Activated T-helper 9 cell treated with anti-CD3 and anti-CD28 coated beads, Interleukin-2, amount 50 U/mL, for 16 hours (primary cell): ENCODE measurements around the gene CAMK1.
A peak's percentile ranks its signal among the peaks of the same experiment; 100 is the strongest.
"Not testable (repeated sequence)": the region's sequence is repeated elsewhere in the genome, so short reads cannot be mapped to it uniquely, and the experiment has no call there.

Source experiments
- DNase-seq: peaks from one replicate; pipeline ENCODE4 v3.0.0-alpha.2; 2020; ENCODE audit warnings: low read depth

CAMK1 gene

DNA sequence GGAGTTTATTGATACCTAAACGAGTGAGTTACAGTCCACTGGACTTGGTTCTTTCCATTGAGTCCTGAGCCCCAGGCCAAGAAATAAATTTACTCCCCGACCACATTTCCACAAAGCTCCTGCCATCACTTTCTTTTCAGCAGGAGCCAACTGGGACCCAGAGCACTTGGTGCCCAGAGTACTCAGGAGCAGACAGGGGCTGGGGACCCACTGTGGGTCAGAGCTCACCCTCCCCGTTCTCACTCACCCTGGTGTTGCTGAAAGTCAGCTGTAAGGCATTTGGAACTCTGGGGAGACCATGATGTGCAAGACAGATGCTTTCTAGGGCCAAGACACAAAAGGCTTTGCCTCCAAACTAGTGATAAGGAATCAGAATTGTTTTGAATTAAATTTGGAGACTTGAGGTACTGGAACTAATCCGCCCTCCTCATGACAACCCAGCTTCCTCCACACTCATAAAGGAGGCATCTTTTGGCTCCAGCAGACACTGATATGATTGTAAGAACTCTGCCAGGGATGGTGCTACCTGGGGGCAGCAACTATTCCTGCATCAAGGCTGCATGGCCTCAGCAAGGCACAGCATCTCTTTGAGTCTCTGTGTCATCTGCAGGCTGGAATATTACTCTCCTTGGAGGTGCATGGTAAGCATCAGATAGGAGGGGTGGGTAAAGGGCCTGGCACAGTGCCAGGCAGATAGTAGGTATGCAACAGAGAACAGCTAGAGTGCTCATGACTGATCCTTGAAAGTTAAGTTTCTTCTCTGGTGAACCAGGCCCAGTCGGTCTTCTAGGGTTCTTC, 7.3 kb upstream of the CAMK1 start:
- no peak for DNase-seq

DNA sequence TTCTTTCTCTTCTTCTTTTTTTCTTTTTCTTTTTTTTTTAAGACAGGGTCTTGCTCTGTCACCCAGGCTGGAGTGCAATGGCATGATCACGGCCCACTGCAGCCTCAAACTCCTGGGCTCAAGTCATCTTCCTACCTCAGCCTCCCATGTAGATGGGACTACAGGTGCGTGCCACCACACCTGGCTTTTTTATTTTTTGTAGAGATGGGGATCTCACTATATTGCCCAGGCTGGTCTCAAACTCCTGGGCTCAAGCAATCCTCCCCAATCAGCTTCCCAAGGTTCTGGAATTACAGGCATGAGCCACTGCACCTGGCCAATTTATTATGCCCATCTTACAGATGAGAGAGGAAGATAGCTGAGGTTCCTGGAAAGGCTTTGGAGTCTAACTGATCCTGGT, 1.3 kb upstream of the CAMK1 start:
- not testable (repeated sequence) for DNase-seq

DNA sequence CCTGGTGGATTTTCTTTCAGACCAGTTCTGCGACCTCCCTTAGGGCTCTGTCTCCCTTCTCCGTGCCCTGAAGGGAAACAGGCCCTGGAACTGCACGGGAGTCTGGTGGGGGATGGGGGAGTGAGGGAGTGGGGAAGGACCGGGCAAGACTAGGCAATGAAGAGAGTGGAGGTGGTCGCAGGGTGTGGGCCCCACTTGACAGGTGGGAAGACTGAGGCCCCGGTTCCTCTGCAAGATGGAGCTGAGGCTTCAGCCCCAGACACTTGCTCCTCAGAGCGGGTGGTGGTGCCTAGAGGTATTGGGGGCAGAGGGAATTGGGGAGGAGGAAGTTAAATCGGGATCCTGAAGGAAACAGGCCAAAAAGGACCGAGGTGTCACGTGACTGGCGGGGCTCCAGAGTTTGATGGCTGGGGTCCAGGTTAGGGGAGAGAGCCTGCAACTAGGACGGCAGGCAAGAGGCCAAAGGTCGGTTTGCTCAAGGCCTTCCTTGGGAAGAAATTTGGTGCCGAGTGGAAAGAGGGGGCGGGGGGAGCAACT, 597 bp upstream of the CAMK1 start:
- no peak for DNase-seq

DNA sequence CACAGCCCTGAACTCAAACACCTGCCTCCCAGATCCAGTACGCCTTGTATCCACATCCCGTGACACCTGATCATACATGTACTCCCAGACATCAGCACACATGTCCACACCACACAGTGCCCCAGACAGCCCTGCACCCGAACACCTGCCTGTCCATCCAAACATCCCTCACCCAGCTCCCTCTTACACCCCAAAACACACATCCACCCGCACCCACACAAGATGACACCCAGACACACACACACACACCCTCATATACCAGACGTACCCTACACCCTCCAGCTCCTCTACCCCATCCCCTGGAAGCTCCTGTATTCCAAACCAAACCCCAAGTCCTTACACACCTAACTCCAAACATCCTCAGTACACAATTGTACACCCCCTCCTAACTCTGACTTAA, 735 bp downstream of the CAMK1 start:
- no peak for DNase-seq

DNA sequence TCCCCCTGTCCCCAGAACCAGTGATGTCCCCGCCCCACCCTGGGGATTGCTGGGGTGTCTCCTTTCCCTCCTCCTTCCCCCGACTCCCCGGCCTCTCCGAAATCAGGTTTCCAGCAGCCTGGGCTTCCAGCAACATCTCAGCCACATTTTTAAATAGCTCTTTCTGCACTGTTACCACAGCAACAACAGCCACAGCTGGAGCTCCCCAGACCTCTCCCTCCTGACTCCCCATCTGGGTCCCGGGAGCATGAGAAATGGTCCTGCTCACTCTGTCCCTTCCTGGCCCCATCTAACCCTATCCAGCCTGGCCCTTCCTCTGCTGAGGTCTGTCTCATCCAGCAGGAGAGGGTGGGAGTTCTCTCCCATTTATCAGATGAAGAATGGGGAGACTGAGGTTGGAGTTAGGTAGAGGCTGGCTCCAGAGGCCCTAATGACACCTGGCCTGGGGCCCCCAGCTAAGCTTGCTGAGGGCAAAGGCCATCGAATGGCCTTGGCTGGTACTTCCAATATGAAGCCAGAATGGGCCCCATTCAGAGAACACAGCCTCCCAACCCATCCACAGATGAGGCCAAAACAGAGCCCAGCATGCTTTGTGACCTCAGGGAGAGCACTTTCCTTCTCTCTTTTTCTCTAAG, 1.5 kb downstream of the CAMK1 start:
- DNase-seq, result no peak

DNA sequence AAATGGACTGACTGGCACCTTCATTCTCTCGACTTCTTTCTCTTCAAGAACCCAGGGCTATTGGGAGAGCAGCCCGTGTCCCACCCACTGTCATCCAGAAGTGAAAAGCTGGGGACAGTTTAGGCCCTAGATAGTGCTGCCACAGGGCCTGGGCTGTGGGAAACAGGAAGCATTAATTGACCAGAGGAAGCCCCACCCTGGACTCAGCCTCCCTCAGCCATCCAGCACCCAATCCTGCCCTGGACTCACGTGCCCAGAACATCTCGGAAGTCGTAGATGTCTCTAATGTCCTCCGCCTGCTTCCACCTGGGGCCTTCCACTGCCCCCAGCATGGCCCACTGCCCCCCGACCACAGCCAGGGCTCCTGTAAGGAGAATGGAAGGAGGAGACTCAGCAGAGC, 2.3 kb downstream of the CAMK1 start:
- DNase-seq, result no peak

DNA sequence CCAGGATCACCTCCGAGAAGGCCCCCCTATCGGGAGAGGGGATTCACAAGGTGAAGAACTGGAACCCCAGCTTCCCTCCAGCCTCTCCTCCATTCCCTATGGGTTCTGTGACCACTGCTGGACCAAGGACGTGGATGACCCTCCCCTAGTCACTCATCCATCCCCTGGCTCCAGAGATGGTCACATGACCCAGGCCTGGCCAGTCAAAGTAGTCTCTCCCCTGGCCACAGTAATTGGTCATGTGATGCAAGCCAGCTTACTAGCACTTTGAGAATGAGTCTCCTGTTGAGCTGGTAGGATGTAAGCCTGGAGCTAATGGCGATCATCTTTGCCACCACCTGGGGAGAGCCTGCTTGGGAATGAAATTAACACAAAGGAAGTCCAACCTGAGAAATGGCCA, 3.9 kb downstream of the CAMK1 start:
- DNase-seq, result no peak

DNA sequence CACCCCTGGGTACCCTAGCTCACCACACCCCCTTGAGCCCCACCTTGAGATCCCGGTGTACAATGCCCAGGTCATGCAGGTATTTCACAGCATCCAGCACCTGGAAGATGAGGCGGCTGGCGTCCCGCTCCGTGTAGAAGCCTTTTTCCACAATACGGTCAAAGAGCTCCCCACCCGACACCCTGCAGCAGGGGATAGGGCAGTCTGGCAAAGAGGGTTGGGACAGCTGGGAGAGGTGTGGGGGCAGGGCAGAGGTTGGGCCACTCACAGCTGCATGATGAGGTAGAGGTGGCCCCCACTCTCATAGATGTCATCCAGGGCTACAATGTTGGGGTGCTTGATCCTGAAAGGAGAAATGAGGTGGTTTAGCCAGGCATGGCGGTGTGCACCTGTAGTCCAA, 6.9 kb downstream of the CAMK1 start:
- no peak for DNase-seq

DNA sequence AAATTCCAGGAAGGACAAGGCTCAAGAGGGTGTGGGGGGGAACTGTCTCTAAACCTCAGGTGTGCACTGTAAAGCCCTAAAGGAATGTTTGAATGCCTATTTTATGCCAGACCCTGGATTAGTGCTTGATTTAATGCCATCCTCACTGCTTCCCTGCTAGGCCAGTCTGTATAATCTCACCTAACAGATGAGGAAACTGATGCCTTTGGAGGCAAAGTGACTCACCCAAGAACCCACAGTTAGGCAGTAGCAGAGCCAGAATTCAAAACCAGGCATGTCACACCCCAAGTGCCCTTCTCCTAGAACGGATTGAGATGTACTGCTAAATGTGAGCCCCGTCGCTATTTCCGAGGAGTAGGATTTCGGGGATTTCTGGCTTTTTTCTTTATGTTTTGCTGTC, 7.8 kb downstream of the CAMK1 start:
- DNase-seq, result no peak

DNA sequence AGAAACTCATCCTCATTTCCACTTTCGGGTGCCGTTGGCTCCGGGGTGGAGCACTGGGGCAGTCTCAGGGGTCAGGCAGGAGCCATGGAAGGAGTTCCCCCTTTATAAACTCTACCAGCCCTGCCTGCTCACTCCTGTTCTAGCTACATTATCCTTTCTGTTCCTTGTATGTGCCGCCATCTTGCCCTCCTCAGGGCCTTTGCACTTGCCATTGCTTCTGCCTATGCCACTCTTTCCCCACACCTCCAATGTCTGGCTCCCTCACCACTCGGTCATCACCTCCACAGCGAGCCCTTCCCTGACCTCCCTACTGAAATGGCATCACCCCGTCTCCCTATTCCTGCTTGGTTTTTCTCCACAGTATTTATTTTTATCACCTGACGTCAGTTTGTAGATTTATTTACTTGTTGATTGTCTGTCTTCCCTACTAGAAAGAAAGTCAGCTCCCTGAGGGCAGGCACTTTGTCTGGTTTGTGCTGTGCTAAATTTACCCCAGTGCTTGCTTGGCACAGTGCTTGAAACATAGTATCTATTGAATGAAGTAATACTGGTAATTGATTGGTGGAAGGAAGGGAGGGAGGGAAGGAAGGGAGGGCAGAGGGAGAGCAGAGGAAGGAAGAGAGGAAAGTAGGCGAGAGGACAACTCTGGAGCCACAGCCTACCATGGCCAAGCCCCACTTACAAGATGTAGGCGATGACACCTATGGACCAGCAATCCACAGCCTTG, 8.8 kb downstream of the CAMK1 start:
- DNase-seq, result no peak

DNA sequence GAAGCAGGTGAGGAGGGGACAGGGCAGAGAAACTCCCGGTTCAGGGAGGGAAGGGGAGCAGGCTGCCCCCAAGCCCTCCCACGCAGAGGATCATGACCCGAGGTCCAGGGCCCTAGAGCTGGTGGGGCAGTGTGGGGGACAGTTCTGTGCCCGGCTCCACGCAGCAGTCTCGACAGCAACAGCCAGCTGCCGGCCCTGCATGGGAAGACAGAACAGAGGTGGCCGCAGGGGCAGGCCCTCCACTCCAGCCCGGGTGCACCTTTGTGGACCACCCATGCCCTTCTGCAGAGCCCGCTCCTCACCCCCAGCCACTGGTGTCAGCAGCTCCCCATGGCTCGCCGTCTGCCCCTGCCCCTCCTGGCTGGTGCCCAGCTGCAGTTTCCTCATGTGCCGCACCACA, 12.3 kb downstream of the CAMK1 start:
- no peak for DNase-seq

DNA sequence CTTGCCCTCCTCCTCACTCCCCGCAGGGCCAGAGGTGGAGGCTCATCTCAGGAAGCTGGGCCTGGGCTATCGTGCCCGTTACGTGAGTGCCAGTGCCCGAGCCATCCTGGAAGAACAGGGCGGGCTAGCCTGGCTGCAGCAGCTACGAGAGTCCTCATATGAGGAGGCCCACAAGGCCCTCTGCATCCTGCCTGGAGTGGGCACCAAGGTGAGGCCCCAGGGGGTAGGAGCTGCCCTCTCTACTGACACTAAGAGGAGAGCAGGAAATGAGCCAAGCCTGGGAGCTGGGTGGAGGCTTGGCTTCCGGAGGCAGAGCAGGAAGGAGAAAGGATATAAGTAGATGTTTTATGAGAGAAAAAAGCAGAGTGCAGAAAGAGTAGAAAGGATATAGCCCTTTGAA, 15.1 kb downstream of the CAMK1 start:
- no peak for DNase-seq

DNA sequence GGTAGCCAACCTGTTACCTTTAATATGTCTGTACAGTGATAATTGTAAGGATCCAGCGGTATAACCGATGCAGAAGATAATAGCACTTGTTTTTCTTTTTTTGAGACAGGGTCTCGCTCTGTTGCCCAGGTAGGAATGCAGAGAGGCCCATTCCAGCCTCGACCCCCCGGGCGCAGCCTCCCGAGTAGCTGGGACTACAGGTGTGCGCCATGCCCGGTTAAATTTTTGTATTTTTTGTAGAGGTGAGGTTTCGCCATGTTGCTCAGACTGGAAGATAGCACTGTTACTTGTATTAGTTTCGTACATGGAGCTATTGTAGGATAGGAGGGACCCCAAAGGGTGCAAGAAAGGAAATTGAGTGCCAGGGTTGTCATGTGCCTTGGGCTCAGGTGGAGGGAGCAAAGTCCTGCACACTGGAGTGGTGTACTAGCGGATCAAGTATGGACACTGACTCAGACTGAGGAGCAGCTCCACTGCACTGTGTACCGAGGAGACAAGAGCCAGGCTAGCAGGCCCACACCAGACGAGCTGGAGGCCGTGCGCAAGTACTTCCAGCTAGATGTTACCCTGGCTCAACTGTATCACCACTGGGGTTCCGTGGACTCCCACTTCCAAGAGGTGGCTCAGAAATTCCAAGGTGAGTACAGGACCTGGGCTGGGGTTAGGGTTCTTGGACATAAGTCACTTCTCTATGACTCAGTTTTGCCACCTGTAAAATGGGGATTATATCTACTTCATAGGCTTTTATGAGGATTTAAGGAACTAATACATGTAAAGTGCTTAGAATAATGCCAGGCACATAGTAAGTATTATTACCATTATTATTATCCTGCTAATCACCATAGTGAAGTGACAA, 19.0 kb downstream of the CAMK1 start:
- no peak for DNase-seq

DNA sequence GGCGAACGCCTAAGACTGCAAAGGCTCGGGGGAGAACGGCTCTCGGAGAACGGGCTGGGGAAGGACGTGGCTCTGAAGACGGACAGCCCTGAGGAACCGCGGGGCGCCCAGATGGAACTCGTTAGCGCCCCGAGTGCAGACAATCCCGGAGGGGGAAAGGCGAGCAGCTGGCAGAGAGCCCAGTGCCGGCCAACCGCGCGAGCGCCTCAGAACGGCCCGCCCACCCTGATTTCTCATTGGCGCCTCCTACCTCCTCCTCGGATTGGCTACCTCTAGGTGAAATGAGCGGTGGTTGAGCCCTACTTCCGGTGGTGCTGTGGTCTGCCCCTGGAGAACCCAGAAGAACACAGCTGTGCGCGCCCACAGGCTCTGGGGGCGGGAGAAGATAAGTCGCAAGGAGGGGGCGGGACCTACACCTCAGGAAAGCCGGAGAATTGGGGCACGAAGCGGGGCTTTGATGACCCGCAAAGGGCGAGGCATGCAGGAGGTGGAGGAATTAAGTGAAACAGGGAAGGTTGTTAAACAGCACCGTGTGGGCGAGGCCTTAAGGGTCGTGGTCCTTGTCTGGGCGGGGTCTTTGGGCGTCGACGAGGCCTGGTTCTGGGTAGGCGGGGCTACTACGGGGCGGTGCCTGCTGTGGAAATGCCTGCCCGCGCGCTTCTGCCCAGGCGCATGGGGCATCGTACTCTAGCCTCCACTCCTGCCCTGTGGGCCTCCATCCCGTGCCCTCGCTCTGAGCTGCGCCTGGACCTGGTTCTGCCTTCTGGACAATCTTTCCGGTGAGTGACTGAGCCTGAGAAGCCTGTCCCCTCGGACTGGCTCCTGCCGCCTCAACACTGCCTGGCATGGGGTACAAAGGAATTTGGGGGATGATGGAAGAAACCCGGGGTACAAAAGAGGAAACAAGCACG, 19.8 kb downstream of the CAMK1 start, which contains the start of gene OGG1:
TSS of gene OGG1 (plus strand) at position 308 of the 911 bp plus-strand sequence. CDS start at position 643, 335 bp downstream.
- peak; percentile 93 for DNase-seq

DNA sequence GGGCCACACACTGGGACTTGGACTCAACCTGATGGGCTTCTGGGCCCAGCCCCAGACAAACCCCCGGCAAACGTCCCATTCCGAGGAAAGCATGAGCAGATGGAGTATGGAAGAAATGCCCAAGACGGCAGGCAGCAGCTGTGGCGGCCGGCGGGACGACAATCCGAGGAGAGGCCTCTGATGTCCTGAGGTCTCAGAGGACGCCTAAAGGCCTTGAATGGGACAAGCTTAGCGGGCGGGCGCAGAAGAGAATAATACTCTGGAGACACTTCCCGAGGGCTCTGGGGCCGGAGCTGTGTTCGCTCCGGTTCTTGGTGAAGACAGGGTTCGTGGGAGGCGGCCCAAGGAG, 20.5 kb downstream of the CAMK1 start:
- DNase-seq, result no peak

DNA sequence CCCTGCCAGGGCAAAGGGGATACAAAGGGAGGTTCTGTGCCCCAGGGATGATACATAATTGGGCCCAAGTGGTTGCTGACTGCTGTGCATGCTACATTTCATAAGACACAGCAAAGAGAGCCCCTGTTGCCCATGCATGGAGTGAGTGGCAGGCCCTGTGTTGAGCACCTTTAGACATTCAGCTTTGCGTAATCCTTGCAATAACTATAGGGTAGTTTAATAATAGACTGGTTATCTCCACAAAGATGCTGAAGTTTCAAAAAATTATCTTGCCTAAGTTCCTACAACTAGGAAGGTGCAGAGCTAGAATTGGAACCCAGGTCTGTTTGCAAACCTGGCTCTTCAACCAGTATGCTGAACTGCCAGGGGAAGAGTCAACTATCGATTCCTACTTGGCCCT, 21.7 kb downstream of the CAMK1 start:
- DNase-seq, result no peak

DNA sequence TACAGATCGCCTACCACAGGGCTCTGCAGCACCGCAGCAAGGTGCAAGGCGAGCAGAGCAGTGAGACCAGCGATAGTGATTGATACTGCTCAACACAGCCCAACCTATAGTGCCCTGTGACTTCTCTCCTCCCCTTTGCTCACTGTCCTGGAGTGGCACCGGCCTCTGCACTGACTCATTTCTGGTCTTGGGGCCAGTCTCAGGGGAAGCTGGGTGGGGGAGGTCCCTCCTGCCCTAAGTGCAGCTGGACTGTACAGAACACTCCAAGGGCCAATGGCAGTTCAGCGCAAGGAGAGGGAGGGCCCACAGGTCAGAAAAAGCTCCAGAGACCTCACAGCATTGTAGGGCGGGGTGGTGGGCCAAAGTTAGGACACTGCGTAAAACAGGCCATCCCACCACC, 22.5 kb downstream of the CAMK1 start:
- DNase-seq, result no peak

DNA sequence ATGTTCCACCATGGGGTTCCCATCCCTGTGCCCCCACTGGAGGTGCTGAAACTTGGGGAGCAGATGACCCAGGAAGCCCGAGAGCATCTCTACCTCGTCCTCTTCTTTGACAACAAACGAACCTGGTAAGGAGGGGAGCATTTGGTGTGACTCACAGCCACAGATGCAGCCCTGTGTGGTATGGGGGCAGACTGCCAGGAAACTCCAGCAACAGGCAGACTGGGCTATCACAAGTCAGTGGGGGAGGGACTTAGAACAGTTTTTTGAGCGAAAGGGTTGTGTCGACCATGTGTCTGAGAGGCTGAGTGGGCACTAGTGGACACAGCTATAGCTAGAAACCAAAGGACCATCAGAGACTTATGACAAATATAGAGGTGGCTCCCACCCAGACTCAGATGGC, 23.4 kb downstream of the CAMK1 start:
- no peak for DNase-seq

DNA sequence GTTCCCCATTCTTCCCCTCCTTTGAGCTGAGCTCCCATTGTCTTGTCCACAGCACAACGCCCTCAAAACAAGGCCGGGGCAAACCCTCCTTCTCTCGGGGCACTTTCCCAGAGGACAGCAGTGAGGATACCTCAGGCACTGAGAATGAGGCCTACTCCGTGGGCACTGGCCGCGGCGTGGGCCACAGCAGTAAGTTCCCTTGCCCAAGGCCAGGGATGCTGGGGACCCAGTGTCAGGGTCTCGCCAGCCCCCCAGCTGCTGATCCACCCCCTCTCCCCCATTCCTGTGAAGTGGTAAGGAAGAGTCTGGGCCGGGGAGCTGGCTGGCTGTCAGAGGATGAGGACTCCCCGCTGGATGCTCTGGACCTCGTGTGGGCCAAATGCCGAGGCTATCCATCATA, 24.2 kb downstream of the CAMK1 start:
- DNase-seq, result no peak

DNA sequence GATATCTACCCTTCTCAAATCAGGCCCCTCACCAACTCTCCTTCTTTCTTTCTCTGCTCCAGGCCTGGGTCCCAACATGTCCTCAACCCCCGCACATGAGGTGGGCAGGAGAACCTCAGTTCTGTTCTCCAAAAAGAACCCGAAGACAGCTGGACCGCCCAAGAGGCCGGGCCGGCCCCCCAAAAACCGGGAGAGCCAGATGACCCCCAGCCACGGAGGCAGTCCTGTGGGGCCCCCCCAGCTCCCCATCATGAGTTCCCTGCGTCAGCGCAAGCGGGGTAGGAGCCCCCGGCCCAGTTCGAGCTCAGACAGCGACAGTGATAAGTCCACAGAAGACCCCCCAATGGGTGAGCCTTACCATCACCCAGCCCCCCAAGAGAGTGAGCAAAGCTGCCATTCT, 25.6 kb downstream of the CAMK1 start:
- no peak for DNase-seq

DNA sequence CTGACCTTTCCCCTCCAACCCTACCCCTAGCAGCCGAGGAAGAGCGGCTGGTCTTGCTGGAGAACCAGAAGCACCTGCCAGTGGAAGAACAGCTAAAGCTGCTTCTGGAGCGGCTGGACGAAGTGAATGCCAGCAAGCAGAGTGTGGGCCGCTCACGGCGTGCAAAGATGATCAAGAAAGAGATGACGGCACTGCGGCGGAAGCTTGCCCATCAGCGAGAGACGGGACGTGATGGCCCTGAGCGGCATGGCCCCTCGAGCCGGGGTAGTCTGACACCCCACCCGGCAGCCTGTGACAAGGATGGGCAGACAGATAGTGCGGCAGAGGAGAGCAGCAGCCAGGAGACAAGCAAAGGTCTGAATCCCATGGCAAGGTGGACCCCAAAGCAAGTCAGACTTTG, 26.2 kb downstream of the CAMK1 start:
- DNase-seq, result no peak
